Right forelimb (tissue), 1 donor: ENCODE measurements around the gene SEC31B.

Experiments
- DNase-seq: peaks from one replicate; pipeline ENCODE4 v3.0.0-alpha.2; 2018

SEC31B gene, protein sequence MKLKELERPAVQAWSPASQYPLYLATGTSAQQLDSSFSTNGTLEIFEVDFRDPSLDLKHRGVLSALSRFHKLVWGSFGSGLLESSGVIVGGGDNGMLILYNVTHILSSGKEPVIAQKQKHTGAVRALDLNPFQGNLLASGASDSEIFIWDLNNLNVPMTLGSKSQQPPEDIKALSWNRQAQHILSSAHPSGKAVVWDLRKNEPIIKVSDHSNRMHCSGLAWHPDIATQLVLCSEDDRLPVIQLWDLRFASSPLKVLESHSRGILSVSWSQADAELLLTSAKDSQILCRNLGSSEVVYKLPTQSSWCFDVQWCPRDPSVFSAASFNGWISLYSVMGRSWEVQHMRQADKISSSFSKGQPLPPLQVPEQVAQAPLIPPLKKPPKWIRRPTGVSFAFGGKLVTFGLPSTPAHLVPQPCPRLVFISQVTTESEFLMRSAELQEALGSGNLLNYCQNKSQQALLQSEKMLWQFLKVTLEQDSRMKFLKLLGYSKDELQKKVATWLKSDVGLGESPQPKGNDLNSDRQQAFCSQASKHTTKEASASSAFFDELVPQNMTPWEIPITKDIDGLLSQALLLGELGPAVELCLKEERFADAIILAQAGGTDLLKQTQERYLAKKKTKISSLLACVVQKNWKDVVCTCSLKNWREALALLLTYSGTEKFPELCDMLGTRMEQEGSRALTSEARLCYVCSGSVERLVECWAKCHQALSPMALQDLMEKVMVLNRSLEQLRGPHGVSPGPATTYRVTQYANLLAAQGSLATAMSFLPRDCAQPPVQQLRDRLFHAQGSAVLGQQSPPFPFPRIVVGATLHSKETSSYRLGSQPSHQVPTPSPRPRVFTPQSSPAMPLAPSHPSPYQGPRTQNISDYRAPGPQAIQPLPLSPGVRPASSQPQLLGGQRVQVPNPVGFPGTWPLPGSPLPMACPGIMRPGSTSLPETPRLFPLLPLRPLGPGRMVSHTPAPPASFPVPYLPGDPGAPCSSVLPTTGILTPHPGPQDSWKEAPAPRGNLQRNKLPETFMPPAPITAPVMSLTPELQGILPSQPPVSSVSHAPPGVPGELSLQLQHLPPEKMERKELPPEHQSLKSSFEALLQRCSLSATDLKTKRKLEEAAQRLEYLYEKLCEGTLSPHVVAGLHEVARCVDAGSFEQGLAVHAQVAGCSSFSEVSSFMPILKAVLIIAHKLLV

DNA sequence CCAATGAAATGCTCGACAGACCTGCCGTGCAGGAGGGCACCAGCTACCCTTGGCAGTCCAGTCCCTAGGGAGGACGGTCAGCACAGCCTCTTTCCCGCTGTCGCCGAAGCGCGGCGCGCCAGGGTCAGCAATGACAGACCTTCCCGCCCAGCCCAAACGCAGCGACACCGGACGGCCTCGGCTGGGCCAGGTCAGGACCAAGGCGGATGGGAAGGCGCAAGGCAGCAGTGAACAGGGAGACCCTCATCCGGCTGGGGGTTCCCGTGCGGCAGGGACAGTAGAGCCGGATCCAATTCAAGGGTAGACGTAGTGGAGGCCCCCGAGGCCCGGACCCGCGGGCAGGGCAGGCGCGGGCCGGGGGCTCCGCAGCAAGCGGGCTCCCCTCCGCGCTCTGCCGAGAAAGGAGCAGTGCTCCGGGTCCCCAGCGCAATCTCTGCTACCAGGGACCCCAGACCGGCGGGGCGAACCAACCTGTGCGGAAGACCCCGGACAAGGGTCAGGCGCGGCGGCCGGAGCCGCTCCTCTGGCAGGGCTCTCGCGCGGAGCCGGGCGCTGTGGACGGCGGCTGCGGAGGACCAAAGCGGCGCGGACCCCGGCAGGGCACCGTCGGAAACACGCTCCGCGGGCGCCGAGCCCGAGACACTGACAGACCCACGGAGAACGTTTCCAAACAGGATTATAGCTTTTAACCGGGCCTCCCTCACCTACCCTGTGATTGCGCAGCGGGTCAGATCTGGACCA lies at the start of gene SEC31B:
TSS of gene SEC31B (minus strand) at position 551 of the 741 bp plus-strand sequence. CDS start 2,909 bp downstream, outside the sequence.
- peak; percentile 57 for DNase-seq

DNA sequence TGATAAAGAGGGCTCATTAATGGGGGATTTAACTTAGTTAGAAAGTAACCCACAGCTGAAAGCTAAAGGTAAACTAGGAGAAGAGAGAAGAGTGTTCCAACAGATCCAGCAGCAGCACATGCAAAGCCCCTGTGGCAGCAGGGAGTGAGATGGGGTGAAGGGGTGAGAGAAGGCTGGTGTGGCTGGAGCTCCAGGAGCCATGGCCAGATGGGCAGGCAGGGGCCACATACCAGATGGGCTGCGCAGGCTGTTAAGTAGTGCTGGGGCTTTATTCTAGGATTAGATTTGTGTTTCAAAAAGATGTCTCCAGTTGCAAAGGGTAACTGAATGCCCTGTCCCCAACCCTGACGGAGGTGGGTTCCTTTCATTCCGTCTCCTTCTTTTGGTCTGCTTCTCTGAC lies 49.3 kb upstream of the SEC31B start:
- no peak for DNase-seq

DNA sequence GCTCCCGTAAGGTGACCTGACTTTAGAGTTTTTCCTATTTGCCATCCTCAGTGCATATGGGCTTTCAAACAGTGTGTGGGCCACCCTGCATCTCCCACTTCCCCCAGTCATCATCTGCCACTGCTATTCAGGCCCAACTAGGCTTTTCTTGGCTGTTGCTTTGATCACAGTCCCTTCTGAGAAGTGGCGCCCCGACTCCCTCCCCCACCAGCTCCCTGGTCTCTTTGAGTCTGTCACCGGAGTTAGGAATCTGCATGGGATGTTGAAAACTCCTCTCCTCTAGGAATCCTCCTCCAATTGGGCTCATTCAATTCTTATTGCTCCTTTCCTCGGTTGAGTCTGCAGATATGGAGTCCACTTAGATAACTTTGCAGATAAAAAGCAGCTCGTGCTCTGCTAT lies 48.2 kb upstream of the SEC31B start:
- DNase-seq = no peak

DNA sequence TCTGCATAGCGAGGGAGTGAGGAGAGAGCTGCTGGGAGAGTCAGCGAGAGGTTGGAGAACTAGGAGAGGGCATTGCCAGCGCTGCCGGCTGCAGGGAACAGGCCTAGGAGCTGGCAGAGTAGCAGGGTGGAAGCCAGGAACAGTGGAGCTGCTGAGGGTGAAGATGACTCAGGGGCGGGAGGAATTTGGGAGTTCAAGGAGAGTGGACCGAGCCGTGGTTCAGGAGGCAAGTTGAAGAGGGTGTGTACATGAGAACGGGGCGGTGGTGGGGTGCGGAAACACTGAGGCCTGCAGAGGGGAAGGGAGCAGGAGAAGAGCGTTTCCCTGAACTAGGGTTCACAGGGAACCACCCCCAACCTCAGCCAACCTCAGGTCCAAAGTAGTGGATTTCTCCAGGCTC lies 47.6 kb upstream of the SEC31B start:
- no peak for DNase-seq

DNA sequence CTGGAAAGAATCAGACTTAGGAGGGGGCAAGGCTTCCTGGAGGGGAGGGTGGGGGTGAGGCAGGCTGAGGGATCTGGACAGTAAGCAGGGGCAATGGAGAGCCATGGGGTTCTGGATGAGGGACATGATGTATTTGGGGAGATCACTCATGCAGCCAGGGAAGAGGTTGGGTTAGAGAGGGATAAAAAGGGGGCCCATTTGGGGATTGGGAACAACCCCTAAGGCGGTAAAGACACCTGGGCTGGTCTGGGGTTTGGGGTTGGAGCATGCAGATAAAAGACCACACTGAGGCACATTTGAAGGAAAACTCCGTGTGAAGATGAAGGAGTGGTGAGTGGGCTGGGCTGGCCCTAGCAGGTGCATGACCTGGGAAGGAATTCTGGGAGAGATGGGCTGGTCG lies 46.9 kb upstream of the SEC31B start:
- no peak for DNase-seq

DNA sequence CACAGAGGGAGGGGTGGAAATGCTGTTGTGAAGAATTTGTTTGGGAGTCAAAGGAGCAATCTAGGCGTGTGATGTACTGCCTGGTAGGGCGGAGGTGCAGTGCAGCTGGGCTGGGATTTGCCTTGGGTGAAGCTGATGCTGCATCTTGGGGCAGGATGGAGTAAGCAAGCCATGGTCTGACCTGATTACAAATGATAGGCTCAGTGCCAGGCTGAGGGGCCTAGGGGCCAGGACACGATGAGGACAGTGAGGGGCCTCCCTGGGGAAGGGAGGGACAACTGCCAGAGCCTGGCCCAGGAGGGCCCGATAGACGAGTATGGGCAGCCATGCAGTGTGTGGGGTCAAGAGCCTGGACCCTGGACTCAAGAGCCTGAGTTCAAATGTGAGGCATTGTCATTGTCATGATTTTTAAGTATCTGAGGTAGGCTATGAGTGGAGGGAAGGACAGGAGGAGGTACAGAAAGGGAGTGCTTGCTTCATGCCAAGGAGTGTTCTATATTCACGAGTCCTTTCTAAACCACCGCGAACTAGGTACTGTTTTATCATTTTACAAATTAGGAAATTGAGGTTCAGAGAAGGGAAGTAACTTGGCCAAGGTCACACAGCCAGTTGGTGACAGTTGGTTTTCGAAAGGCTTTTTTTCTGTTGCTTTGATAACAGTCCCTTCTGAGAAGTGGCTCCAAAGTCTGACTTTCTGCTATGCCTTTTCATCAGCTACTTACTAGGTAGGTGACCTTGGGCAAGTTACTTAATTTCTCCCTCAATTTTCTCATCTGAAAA lies 45.7 kb upstream of the SEC31B start:
- DNase-seq = no peak

DNA sequence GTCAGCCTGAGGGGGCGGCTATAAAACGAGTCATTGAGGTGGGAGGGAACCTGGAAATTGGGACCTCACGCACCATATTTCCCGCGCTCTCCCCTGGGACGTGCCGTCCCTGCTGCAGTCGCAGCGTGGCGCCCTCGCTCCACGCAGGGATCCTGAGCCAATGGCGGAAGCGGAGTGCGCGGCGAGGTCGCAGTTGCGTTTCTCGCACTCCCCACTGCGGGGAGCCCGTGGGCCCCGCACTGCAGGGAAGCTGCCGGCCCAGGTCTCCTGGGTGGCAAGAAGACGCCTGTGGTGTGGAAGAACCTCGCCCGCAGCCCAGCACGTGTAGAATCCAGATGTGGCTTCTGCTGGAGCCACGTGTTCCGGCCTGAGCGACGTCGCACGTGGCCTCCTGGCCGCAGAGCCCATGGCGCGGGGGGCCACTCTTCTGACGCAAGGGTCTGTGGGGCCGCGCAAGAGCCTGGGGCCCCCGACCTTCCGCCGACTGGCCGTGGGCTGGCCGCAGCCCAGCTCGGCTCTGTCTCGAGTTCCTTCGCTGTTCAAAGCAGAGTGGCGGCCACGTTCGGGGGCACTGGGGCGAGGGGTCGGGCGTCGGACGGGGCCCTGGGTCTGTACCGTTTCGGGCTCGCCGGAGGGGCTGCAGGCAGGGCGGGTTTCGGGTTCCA lies 42.5 kb upstream of the SEC31B start:
- peak; percentile 68 for DNase-seq

DNA sequence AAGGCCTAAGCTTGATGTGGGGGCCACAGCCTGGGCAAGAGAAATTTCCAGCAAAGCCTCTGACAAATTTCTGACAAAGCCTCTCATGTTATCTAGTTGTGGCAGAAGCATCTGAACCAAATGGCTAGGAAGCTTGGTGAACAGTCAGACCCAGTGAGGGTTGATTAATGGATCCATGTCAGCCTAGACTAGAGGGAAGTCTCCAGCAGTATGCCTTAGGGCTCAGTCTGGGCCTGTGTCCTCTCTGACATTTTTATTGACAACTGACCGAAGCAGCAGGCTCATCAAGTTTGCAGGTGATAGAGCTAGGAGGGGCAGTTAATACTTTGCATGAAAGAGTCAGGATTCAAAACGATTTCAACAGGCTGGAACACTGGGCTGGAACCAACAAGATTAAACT lies 41.3 kb upstream of the SEC31B start:
- no peak for DNase-seq

DNA sequence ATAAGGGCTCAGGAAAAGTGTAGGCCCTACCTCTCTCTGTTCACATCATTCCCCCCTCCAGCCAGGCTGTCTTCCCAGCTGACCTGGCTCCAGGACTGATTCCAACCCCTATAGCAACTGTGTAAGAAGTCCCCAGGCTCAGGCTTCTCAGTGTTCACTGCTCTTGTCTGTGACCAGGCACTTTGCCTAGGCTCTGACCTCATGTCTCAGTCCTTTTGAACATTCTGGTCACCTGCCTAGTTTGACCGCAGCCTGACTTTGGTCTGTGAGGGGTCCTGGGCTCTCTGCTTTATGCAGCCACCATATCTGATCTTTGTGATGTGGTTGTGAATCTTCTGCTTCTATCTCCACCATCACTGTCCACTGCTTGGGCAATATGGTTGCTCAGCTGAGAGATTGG lies 40.6 kb upstream of the SEC31B start:
- no peak for DNase-seq

DNA sequence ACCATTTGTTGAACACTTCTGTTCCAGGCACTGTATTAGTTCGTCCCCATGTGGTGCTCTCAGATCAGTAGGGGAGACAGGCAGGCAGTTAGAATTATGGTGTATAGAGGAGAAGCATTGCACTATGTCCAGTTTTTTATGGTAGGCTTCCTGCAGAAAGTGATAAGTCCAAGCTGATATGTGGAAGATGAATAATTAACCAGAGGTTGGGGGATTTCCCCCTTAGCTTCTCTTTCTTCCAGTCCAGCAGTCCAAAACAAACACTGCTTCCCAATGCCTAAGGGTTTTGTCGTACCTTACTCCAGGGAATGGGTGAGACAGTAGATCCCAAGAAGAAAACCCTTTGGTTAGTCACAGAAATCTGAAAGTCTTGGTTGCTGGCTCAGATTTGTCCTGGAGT lies 35.2 kb upstream of the SEC31B start:
- DNase-seq = no peak

DNA sequence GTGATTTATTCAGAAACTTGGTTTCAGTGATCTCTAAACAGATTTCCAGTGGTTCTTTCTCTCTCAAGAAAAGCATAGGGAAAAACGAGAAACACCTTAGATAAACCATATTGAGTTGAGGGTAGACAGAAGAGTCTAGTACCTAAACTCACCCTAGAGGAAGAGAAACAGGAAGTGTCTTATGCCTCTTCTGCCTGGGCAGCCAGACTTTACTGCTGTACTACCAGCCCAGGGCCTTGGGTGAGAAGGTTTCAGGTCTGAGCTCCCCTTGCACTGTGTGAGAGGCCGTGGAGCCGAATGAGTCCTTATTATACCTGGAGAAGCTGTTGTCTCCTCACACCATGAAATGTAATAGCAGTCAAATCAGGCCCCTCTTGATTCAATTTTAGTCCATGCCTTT lies 34.3 kb upstream of the SEC31B start:
- DNase-seq = no peak

DNA sequence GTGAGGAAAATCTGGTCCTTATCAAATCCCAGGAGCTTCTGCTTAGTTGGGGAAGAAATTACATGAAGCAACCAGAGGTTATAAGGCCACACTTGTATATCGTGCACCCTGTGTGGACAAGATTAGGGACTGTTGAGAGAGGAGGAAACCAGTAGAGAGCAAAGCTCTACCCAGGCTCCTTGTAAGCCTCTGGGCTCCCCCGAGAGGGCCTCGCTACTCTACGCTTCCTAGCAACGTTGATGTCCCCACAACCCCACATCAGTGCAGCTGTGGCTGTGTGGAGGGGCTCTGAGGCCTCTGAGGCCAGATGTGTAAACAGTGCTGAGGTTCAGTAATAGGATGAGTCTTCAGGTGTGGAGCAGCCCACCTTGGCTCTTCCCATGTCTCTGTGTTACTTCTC lies 32.1 kb upstream of the SEC31B start:
- DNase-seq = no peak

DNA sequence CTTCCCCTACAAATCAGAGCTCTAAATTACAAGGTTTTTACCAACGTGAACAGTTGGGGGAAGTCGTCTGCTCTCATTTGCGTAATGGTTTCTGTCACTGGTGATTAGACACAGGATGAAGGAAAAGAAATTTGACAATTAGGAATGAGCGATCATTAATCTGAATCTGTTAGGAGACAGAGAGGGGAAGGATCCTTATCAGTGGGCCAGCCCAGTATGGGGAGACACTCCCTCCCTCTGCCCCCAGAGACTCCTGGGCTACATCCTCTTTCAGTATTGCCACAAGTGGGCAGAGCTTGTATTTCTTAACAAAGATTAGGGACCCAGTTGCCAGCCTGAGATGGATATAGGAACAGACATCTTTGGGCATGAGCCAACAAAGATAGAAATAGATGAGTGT lies 31.5 kb upstream of the SEC31B start:
- no peak for DNase-seq

DNA sequence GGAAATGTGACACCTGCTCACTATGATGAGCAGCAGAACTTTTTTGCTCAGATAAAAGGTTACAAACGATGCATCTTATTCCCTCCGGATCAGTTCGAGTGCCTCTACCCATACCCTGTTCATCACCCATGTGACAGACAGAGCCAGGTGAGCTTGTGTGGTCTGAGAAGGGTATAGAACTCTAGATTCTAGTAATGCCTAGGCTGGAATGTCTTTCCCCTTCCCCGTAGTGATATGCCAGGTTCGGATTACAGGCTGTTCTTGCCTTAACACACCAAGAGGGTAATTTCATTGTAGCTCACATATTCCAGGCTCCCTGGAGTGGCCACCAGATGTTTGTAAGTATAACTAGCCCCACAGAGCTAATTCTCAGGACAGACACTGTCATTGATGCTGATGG lies 25.3 kb upstream of the SEC31B start:
- DNase-seq = no peak

DNA sequence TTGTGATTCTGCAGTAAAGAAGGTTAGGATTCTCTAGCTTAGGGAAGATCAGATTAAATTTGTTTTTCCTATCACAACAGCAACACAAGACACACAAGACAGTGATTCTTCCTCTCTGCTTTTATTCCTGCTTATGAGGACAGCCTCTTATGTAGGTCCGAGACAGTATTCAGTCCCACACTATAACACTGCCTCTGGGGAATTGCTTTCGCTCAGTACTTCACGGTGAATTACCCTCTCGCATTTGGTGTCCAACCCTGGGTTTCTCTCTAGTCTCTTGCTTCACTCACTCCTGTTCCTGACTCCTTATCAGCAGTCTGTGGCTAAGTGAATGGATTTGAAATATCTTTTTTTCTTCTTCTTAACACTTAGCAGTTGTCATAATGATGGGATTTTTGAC lies 17.8 kb upstream of the SEC31B start:
- DNase-seq = no peak

DNA sequence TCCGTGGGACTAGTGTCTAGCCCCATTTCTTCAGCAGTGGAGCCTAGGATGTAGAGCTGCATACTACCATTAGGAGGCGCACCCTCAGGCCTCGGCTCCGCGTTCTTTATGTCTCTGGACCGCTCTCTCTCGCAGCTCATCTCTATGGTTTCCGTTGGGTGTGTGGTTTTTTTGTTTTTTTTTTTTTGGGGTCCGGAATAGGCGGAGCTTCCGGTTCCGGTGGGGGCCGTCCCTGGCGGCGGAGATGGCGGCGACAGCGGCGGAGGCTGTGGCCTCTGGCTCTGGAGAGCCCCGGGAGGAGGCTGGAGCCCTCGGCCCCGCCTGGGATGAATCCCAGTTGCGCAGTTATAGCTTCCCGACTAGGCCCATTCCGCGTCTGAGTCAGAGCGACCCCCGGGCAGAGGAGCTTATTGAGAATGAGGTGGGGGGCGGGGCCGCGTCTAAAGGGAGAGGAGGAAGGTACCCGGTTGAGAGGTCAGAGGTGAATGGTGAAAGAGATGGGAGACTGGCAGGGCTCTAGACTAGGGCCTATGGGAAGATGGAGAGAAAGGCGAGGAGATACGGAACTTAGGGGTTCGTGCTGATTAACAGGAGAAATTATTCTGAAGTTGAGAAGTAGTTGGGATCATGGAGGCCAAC lies 16.2 kb upstream of the SEC31B start, which contains the start of gene HIF1AN:
TSS of gene HIF1AN (plus strand) at position 229 of the 639 bp plus-strand sequence. CDS start at position 245, 16 bp downstream.
- DNase-seq = peak; percentile 87

DNA sequence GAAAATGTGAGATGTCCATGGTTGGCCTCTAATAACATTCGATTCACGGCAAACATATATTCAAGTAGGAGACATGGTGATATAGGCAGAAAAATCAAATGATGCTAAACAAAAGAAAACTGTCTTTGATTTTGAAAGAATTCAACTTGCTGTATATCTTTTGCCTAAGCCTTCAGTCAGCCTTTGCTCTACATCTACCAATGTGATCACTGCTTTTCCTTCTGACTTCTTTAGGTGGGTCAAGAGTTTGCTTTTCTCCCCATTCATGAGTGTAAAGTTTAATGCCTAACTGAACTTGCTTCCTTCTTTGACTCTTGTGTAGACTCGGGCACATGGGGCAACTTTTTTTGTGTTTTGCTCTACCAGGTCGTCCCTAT lies 15.7 kb upstream of the SEC31B start:
- DNase-seq = no peak

DNA sequence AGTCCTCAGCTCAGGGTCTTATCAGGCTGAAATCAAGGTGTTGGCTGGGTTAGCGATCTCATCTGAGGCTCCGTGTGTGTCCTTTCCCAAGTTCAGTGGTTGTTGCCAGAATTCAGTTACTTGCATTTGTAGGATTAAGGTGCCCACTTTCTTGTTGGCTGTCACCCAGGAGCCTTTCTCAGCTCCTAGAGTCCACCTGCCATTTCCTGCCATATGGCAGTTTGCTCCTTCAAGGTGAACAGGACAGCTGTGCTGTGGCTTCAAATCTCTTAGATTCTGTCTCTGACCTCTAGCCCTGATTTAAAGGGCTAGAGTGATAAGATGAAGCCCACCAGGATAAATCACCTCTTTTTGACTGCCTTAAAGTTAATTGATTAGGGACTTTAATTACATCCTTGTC lies 15.1 kb upstream of the SEC31B start:
- DNase-seq = no peak

DNA sequence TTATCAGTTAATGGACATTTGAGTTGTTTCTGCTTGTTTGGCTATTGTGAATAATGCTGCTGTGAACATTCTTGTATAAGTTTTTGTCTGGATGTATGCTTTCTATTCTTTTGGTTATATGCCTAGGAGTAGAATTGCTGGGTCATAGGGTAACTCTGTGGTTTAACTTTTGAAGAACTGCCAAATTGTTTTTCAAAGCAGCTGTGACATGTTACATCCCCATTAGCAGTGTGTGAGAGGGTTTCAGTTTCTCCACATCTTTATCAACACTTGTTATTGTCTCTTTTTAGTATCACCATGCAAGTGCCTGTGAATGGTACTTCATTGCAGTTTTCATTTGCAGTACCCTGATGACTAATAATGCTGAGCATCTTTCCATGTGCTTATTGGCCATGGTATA lies 12.1 kb upstream of the SEC31B start:
- DNase-seq = no peak

DNA sequence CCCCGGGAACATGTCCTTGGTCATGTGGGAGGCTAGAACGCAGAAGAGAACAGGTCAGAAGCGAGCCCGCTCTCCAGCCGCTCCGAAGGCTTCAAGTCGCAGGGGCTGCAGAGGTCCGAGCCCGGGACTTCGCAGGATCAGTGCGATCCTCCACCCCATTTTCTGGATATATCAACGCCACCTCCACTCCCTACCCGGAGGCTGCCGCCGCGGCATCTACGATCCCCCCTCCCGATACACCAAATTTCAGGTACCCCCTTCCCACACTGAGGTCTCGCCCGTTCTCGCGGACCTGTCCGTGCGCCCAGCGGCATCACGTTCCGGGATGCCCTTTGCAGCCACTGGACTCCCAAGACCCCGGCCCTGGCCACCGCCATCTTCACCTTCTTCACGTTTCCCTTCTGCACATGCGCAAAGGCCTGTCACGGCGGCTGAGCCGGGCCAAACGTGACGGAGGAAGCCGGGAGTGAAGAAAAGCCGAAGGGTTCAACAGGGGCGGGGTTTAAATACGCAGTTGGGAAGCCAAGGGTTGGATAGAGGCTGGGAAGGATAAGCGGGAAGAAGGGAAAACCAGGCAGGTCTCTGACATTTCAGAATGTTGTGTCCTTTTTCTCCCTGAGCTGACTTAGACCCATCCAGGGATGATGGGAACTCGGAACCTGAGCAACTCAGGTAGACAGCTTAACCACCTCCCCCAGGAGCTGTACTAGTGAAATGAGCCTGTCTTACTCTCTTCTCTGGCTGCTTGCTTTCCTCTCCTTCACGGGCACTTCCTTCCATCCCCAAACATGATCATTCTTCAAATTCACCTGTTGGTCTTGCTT lies 10.0 kb upstream of the SEC31B start, which contains the start of gene NDUFB8:
TSS of gene NDUFB8 (minus strand) at position 397 of the 824 bp plus-strand sequence. CDS start at position 377, 20 bp downstream.
- DNase-seq = peak; percentile 95
